Suprapubic skin (tissue), 4 donors: ENCODE measurements around the gene DUSP16.

Experiments used
- POLR2A ChIP-seq, 2 donors: fragments of 450-650 bp; IDR thresholded peaks; one replicate each; pipeline ENCODE4 v1.6.1; 2017; ENCODE audit warnings: antibody characterized with exemption in 2 of 2, mild to moderate bottlenecking in 2 of 2, moderate library complexity in 2 of 2
- POLR2AphosphoS5 ChIP-seq, 3 donors: sonication (generic); formaldehyde crosslinking; IDR thresholded peaks; one replicate each; pipeline ENCODE4 v1.6.1; 2017; ENCODE audit warnings: antibody characterized with exemption in 3 of 3
- TF ChIP-seq, protein P1 (sequence below), 2 donors: fragments of 200-600 bp in 1 of 2; fragments of 450-650 bp in 1 of 2; sonication (generic) in 1 of 2; IDR thresholded peaks; one replicate each; pipeline ENCODE4 v1.5.1; 2016 to 2019; ENCODE audit warnings: antibody characterized with exemption in 2 of 2, mild to moderate bottlenecking in 1 of 2, moderate library complexity in 1 of 2

DNA sequence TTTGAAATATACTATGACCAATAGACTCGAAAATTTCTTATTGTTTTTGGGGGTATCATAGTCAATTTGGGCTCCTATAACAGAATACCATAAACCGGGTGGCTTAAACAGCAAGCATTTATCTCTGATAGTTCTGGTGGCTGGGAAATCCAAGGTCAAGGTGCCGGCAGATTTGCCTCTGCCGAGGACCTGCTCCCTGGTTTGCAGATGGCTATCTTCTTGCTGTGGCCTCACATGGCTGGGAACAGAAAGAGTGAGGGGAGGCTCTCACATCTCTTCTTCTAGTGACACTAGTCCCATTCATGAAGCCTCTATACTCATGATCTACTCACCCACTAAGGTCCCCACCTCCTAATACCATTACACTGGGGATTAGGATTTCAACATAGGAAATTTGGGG lies 135.1 kb downstream of the DUSP16 start:
- TF ChIP-seq, protein P1, sequence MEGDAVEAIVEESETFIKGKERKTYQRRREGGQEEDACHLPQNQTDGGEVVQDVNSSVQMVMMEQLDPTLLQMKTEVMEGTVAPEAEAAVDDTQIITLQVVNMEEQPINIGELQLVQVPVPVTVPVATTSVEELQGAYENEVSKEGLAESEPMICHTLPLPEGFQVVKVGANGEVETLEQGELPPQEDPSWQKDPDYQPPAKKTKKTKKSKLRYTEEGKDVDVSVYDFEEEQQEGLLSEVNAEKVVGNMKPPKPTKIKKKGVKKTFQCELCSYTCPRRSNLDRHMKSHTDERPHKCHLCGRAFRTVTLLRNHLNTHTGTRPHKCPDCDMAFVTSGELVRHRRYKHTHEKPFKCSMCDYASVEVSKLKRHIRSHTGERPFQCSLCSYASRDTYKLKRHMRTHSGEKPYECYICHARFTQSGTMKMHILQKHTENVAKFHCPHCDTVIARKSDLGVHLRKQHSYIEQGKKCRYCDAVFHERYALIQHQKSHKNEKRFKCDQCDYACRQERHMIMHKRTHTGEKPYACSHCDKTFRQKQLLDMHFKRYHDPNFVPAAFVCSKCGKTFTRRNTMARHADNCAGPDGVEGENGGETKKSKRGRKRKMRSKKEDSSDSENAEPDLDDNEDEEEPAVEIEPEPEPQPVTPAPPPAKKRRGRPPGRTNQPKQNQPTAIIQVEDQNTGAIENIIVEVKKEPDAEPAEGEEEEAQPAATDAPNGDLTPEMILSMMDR (IDR thresholded peaks at IDR 0.05): no peak
- no peak for TF ChIP-seq POLR2A (IDR thresholded peaks at IDR 0.05)
- TF ChIP-seq POLR2AphosphoS5 (IDR thresholded peaks at IDR 0.05): no peak
